NCI-H82 treated with DMSO at 0.1 percent for 48 hours (cell line): ENCODE results near the gene BPIFB6.
A peak's percentile ranks its signal among the peaks of the same experiment; 100 is the strongest.

Experiments used
- DNase-seq: peaks from one replicate; lab custom pipeline; 2025; ENCODE audit not compliant: unreplicated experiment; lab: John Stamatoyannopoulos, UW

BPIFB6 gene

GRCh38 chr20:33000802-33001466 lies 30.5 kb upstream of the BPIFB6 start:
- DNase-seq: no peak

- DNase-seq: no peak
Measured at GRCh38 chr20:33002087-33002808, 29.2 kb upstream of the BPIFB6 start.

GRCh38 chr20:33004141-33004751 lies 27.2 kb upstream of the BPIFB6 start, which contains the start of gene SUN5:
Gene SUN5, minus strand, starts transcription at chr20:33004433. Its CDS starts 93 bp downstream, at chr20:33004340.
- no peak for DNase-seq

- peak; percentile 24 for DNase-seq
Measured at GRCh38 chr20:33005132-33005566, 26.3 kb upstream of the BPIFB6 start.

- no peak for DNase-seq
Measured at GRCh38 chr20:33005908-33006775, 25.3 kb upstream of the BPIFB6 start.

- no peak for DNase-seq
Measured at GRCh38 chr20:33006776-33007375, 24.6 kb upstream of the BPIFB6 start.

GRCh38 chr20:33007376-33008335 lies 23.8 kb upstream of the BPIFB6 start, which contains the start of gene BPIFB2:
Gene BPIFB2, plus strand, starts transcription at chr20:33007704. Its CDS starts 871 bp downstream, at chr20:33008575.
- DNase-seq: no peak

GRCh38 chr20:33008336-33009213 lies 22.9 kb upstream of the BPIFB6 start:
- no peak for DNase-seq

- DNase-seq: no peak
Measured at GRCh38 chr20:33009214-33010132, 22.0 kb upstream of the BPIFB6 start.

- no peak for DNase-seq
Measured at GRCh38 chr20:33010133-33010504, 21.3 kb upstream of the BPIFB6 start.

GRCh38 chr20:33010674-33011449 lies 20.6 kb upstream of the BPIFB6 start:
- DNase-seq: no peak

- DNase-seq: no peak
Measured at GRCh38 chr20:33012327-33013189, 18.9 kb upstream of the BPIFB6 start.

- no peak for DNase-seq
Measured at GRCh38 chr20:33013701-33014326, 17.6 kb upstream of the BPIFB6 start.

- no peak for DNase-seq
Measured at GRCh38 chr20:33014336-33015113, 16.9 kb upstream of the BPIFB6 start.

- DNase-seq: no peak
Measured at GRCh38 chr20:33015114-33015484, 16.3 kb upstream of the BPIFB6 start.
